ENCODE data around the gene TNNI3K. TPM values are rescaled to one million over a fixed set of nuclear protein-coding genes. Genes with fewer than 3 reads are reported as not detected.

TNNI3K gene
- total RNA-seq, 1 experiment from 2014 or later = not detected

DNA sequence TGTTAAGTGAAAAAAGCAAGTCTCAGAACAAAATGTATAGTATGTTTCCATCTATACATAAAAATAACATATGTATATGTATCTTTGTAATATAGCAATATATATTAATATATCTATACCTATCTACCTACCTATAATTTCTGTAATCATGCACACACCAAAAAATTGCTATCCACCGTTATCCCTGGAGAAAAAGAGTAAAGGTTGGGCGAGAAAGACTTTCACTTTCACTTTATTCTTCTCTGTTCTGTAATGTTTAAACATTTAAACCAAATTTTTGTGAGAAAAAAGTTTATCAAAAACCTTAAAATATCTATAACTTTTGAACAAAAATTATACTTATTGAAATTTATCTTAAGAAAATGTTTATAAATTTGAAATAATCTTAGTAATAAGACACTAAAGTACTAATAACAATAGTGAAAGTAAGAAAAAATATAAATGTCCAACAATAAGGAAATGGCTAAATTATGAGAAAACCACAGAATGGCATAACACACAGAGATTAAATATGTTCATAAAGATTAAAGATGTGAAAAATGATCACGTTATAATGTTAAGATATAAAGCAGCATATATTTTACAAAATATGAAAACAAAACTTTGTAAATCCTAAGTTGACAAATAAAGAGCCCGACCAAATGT lies 351.2 kb downstream of the TNNI3K start:
- Histone ChIP-seq H3K36me3 (ENCODE audit: low read depth, low read length) (no peaks in the 10 kb centered on the region), H3K9me2 (replicated peaks; ENCODE audit: low read length) (no peaks in the 10 kb centered on the region), H4K20me1 (ENCODE audit: low read length) (no peaks in the 10 kb centered on the region), H3F3A (ENCODE audit: low read length, unreplicated experiment) (no peaks in the 10 kb centered on the region), H3K4me3 (ENCODE audit: low read length) (no peak overlapping the region), H3K9ac (ENCODE audit: low read length) (no peak overlapping the region), H3K27me3 (ENCODE audit: low read length) (peaks cover 57% of the 10 kb centered on the region), H3K4me2 (ENCODE audit: low read length) (no peak overlapping the region), H3K27ac (ENCODE audit: low read length) (no peak overlapping the region), H3K79me2 (ENCODE audit: low read length) (no peaks in the 10 kb centered on the region), H3K9me3 (ENCODE audit: low read length) (no peaks in the 10 kb centered on the region), H2AFZ (ENCODE audit: low read length) (no peak overlapping the region), H3K4me1 (ENCODE audit: insufficient read depth, low read length) (no peaks in the 10 kb centered on the region)
- intact Hi-C loops (cut with micrococcal nuclease) = no loop called here
- DNase-seq (no peak), ATAC-seq (no peak)
- BruUV-seq (replicated peaks) = no TSS peak
- no peak for TF ChIP-seq EZH2 (IDR thresholded peaks at IDR 0.05; ENCODE audit: low read length, unreplicated experiment)
- TF ChIP-seq CTCF (conservative IDR thresholded peaks at IDR 0.05; ENCODE audit: low read depth, low read length) = no peak
- no peak for TF ChIP-seq EZH2phosphoT487 (IDR thresholded peaks at IDR 0.05; ENCODE audit: borderline replicate concordance, low read length)
- ChIA-PET POLR2A (ENCODE audit: unreplicated experiment) (no interaction called here), CTCF (no interaction called here)

- H3K4me2 ChIP-seq (ENCODE audit: low read length) = no peak overlapping the region
- intact Hi-C loops (cut with micrococcal nuclease) = no loop called here
- BruUV-seq (replicated peaks) = no TSS peak
- no peak overlapping the region for H3K4me3 ChIP-seq (ENCODE audit: low read length)
- H3K79me2 ChIP-seq (ENCODE audit: low read length) = no peaks in the 10 kb centered on the region
- H3K9me3 ChIP-seq (ENCODE audit: low read length) = no peaks in the 10 kb centered on the region
- DNase-seq (no peak), ATAC-seq (no peak)
- H3K36me3 ChIP-seq (ENCODE audit: low read depth, low read length) = no peaks in the 10 kb centered on the region
- POLR2A ChIA-PET (ENCODE audit: unreplicated experiment) = no interaction called here
- no peaks in the 10 kb centered on the region for H3K9me2 ChIP-seq (replicated peaks; ENCODE audit: low read length)
- no peak overlapping the region for H3K27ac ChIP-seq (ENCODE audit: low read length)
- TF ChIP-seq EZH2phosphoT487 (IDR thresholded peaks at IDR 0.05; ENCODE audit: borderline replicate concordance, low read length) (no peak), CTCF (conservative IDR thresholded peaks at IDR 0.05; ENCODE audit: low read depth, low read length) (no peak), EZH2 (IDR thresholded peaks at IDR 0.05; ENCODE audit: low read length, unreplicated experiment) (no peak)
- H2AFZ ChIP-seq (ENCODE audit: low read length) = no peak overlapping the region
- peaks cover 57% of the 10 kb centered on the region for H3K27me3 ChIP-seq (ENCODE audit: low read length)
- H3K4me1 ChIP-seq (ENCODE audit: insufficient read depth, low read length) = no peaks in the 10 kb centered on the region
- H3F3A ChIP-seq (ENCODE audit: low read length, unreplicated experiment) = no peaks in the 10 kb centered on the region
- CTCF ChIA-PET = no interaction called here
- H3K9ac ChIP-seq (ENCODE audit: low read length) = no peak overlapping the region
- H4K20me1 ChIP-seq (ENCODE audit: low read length) = no peaks in the 10 kb centered on the region
Observed at GRCh38 chr1:74587888-74588287, 352.7 kb downstream of the TNNI3K start.

DNA sequence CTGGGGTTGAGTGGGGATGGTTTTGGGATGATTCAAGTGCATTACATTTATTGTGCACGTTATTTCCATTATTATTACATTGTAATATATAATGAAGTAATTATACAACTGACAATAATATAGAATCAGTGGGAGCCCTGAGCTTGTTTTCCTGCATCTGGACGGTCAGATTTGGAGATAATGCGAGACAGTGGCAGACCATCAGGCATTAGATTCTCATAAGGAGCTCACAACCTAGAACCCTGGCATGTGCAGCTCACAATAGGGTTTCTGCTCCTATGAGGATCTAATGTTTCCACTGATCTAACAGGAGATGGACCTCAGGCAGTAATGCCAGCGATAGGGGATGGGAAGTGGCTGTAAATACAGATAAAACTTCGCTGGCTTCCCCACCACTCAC lies 355.1 kb downstream of the TNNI3K start:
- no peaks in the 10 kb centered on the region for H3K79me2 ChIP-seq (ENCODE audit: low read length)
- ChIA-PET POLR2A (ENCODE audit: unreplicated experiment) (no interaction called here), CTCF (no interaction called here)
- intact Hi-C loops (cut with micrococcal nuclease) = no loop called here
- no peak overlapping the region for H3K9ac ChIP-seq (ENCODE audit: low read length)
- H3K4me1 ChIP-seq (ENCODE audit: insufficient read depth, low read length) = no peaks in the 10 kb centered on the region
- H3K4me3 ChIP-seq (ENCODE audit: low read length) = no peak overlapping the region
- no peak overlapping the region for H3K4me2 ChIP-seq (ENCODE audit: low read length)
- BruUV-seq (replicated peaks) = no TSS peak
- H3K27me3 ChIP-seq (ENCODE audit: low read length) = peaks cover 58% of the 10 kb centered on the region
- no peak overlapping the region for H3K27ac ChIP-seq (ENCODE audit: low read length)
- no peaks in the 10 kb centered on the region for H4K20me1 ChIP-seq (ENCODE audit: low read length)
- H3K9me3 ChIP-seq (ENCODE audit: low read length) = no peaks in the 10 kb centered on the region
- TF ChIP-seq EZH2 (IDR thresholded peaks at IDR 0.05; ENCODE audit: low read length, unreplicated experiment) (no peak), CTCF (conservative IDR thresholded peaks at IDR 0.05; ENCODE audit: low read depth, low read length) (no peak), EZH2phosphoT487 (IDR thresholded peaks at IDR 0.05; ENCODE audit: borderline replicate concordance, low read length) (no peak)
- no peaks in the 10 kb centered on the region for H3K9me2 ChIP-seq (replicated peaks; ENCODE audit: low read length)
- no peak for ATAC-seq
- H3F3A ChIP-seq (ENCODE audit: low read length, unreplicated experiment) = no peaks in the 10 kb centered on the region
- DNase-seq = no peak
- H3K36me3 ChIP-seq (ENCODE audit: low read depth, low read length) = no peaks in the 10 kb centered on the region
- no peak overlapping the region for H2AFZ ChIP-seq (ENCODE audit: low read length)
